K562 (cell line): ENCODE data around the gene RNU6-9. TPM values are rescaled to one million over a fixed set of nuclear protein-coding genes. Genes with fewer than 3 reads are reported as not detected.

Source experiments
- ATAC-seq: fragments of 200-7000 bp; cut with Tn5 transposase; 3 replicates; pipeline ENCODE4 v1.9.1; 2020; ENCODE audit warnings: moderate library complexity
- BruUV-seq: library from RNA; stranded (reverse); fragments of 400-500 nt; replicated peaks from 2 replicates; lab custom pipeline; 2021; lab: Mats Ljungman, UMichigan
- CTCF ChIA-PET: fragments of 300-600 bp; formaldehyde crosslinking; extraction: SDS; loops from one replicate; lab custom pipeline; 2021; ENCODE audit warnings: low intra/inter-chr PET ratio; lab: Yijun Ruan, JAX
- POLR2A ChIA-PET: fragments of 300-600, 350-650 bp; sonication (Branson Sonifier 250); formaldehyde crosslinking; extraction: SDS; loops from one replicate; lab custom pipeline; 2021; ENCODE audit warnings: antibody characterized with exemption, inconsistent platforms; lab: Yijun Ruan, JAX
- DNase-seq, 4 experiments: peaks; one replicate each; pipeline versions ENCODE4 v3.0.0 to v3.0.0-alpha.2; 2011 to 2018; ENCODE audit warnings: low spot score in 3 of 4, mixed read lengths in 3 of 4; ENCODE audit errors: extremely low read depth in 1 of 4
- FAIRE-seq: peaks from 2 replicates; lab custom pipeline; 2011; peaks lifted over from hg19 to GRCh38; lab: Jason Lieb, UNC
- H2AFZ ChIP-seq: 2 replicates; pipeline ENCODE4 v1.6.0; 2011; ENCODE audit warnings: low read depth, low read length, control low read depth, inconsistent platforms
- H3K27ac ChIP-seq: fragments of 200-600 bp; 3 replicates; pipeline ENCODE4 v1.8.0; 2011; ENCODE audit warnings: low read depth, mild to moderate bottlenecking, control low read depth, inconsistent platforms, low read length, moderate library complexity, mixed read lengths; ENCODE audit errors: extremely low read depth
- H3K27me3 ChIP-seq, 2 experiments: fragments of 300-600 bp in 1 of 2; 2 replicates in 1 of 2; 3 replicates in 1 of 2; pipeline versions ENCODE4 v1.6.0 to v1.8.0; 2011; ENCODE audit warnings: inconsistent platforms in 2 of 2, low read length in 2 of 2, mild to moderate bottlenecking in 1 of 2, mixed read lengths in 1 of 2, moderate library complexity in 1 of 2; ENCODE audit not compliant: control insufficient read depth in 2 of 2, insufficient read depth in 2 of 2
- H3K36me3 ChIP-seq: fragments of 300-600 bp; 3 replicates; pipeline ENCODE4 v1.8.0; 2011; ENCODE audit warnings: mild to moderate bottlenecking, low read length, inconsistent platforms; ENCODE audit not compliant: control insufficient read depth, insufficient read depth
- H3K4me1 ChIP-seq, 2 experiments: fragments of 200-600 bp in 1 of 2; replicated peaks in 1 of 2; 2 replicates in 1 of 2; 3 replicates in 1 of 2; pipeline versions ENCODE4 v1.5.1 to v1.8.0; 2011; ENCODE audit warnings: inconsistent platforms in 2 of 2, low read length in 2 of 2, mild to moderate bottlenecking in 1 of 2, mixed read lengths in 1 of 2, moderate library complexity in 1 of 2; ENCODE audit not compliant: control insufficient read depth in 2 of 2, insufficient read depth in 2 of 2
- H3K4me2 ChIP-seq: 2 replicates; pipeline ENCODE4 v1.6.1; 2011; ENCODE audit warnings: low read length, control low read depth, inconsistent platforms, mixed read lengths; ENCODE audit not compliant: insufficient read depth
- H3K4me3 ChIP-seq: fragments of 200-600 bp; sonication (generic), shearing (Covaris generic); 2 replicates; pipeline ENCODE4 v1.5.1; 2016; ENCODE audit warnings: control low read depth, inconsistent platforms
- H3K79me2 ChIP-seq: fragments of 200-600 bp; 3 replicates; pipeline ENCODE4 v1.8.0; 2011; ENCODE audit warnings: low read length, inconsistent platforms; ENCODE audit not compliant: control insufficient read depth, insufficient read depth
- H3K9ac ChIP-seq, 2 experiments: 2 replicates each; pipeline versions ENCODE4 v1.6.0 to v1.6.1; 2011; ENCODE audit warnings: low read depth in 2 of 2, low read length in 2 of 2, control low read depth in 1 of 2, inconsistent platforms in 1 of 2, mild to moderate bottlenecking in 1 of 2, mixed read lengths in 1 of 2; ENCODE audit not compliant: insufficient read depth in 1 of 2
- H3K9me1 ChIP-seq: one replicate; pipeline ENCODE4 v1.6.0; 2011; ENCODE audit warnings: inconsistent platforms, mild to moderate bottlenecking, low read length, moderate library complexity; ENCODE audit not compliant: control insufficient read depth, insufficient read depth
- H3K9me3 ChIP-seq: replicated peaks from 2 replicates; pipeline ENCODE4 v1.5.1; 2011; ENCODE audit warnings: low read depth, low read length, inconsistent platforms; ENCODE audit not compliant: control insufficient read depth, insufficient read depth
- H4K20me1 ChIP-seq: replicated peaks from 2 replicates; pipeline ENCODE4 v1.6.1; 2011; ENCODE audit warnings: low read length, inconsistent platforms, mixed read lengths; ENCODE audit not compliant: control insufficient read depth, insufficient read depth
- ARID4B ChIP-seq: sonication (generic); formaldehyde crosslinking; IDR thresholded peaks from 2 replicates; pipeline ENCODE4 v1.8.0; 2022; ENCODE audit warnings: mild to moderate bottlenecking, missing genetic modification reagents
- CHD2 ChIP-seq: IDR thresholded peaks from 2 replicates; pipeline ENCODE4 v1.6.1; 2011; ENCODE audit warnings: low read depth, low read length
- DPF2 ChIP-seq: fragments of 450-650 bp; IDR thresholded peaks from 2 replicates; pipeline ENCODE4 v1.6.1; 2016
- EGR1 ChIP-seq: fragments of 450-650 bp; conservative IDR thresholded peaks from 2 replicates; pipeline ENCODE4 v1.6.1; 2017; ENCODE audit warnings: mild to moderate bottlenecking
- GTF2F1 ChIP-seq: IDR thresholded peaks from 2 replicates; pipeline ENCODE4 v1.6.1; 2011; ENCODE audit warnings: low read depth, low read length, improper control_type of control experiment
- MECOM ChIP-seq: fragments of 250-450 bp; sonication (Bioruptor Pico); IDR thresholded peaks from 2 replicates; pipeline ENCODE4 v1.8.0; 2022; ENCODE audit warnings: inconsistent platforms
- MNT ChIP-seq, 2 experiments: fragments of 450-650 bp; conservative IDR thresholded peaks; 2 replicates each; pipeline ENCODE4 v1.6.1; 2017; ENCODE audit warnings: mild to moderate bottlenecking in 2 of 2, moderate library complexity in 2 of 2
- NKRF ChIP-seq: fragments of 450-650 bp; IDR thresholded peaks from 2 replicates; pipeline ENCODE4 v1.6.1; 2016; ENCODE audit warnings: borderline replicate concordance
- PATZ1 ChIP-seq: fragments of 250-450 bp; sonication (Bioruptor Pico); IDR thresholded peaks from 2 replicates; pipeline ENCODE4 v1.5.0; 2020; ENCODE audit warnings: mild to moderate bottlenecking, borderline replicate concordance
- TBP ChIP-seq: optimal IDR thresholded peaks from 2 replicates; pipeline ENCODE3; 2011; ENCODE audit warnings: low read depth, low read length, improper control_type of control experiment
- ZNF239 ChIP-seq: fragments of 250-450 bp; sonication (Bioruptor Pico); IDR thresholded peaks from 2 replicates; pipeline ENCODE4 v1.4.0; 2020; ENCODE audit warnings: mild to moderate bottlenecking
- WGBS: fragments of 100-300 bp; shearing (Covaris generic); methylation state at CpG from one replicate; pipeline ENCODE4 v1.1.6; 2016; ENCODE audit warnings: low coverage, mixed read lengths; ENCODE audit not compliant: insufficient coverage; ENCODE audit errors: missing lambda C conversion rate; 5-methylcytosine and 5-hydroxymethylcytosine counted together
- in situ Hi-C: fragments of 300-500 bp; cut with MboI; formaldehyde crosslinking; loops from 4 replicates; pipeline ENCODE4 v1.15.0; 2018; ENCODE audit warnings: inconsistent platforms, mixed read lengths
- intact Hi-C: fragments of 100-400 bp; cut with micrococcal nuclease; formaldehyde crosslinking; loops from 2 replicates; pipeline ENCODE4 v1.14.2; 2022
- polyA plus RNA-seq, 8 experiments: library from polyadenylated mRNA; depleted of rRNA in 4 of 8; stranded (reverse) in 5 of 8; unstranded in 3 of 8; fragments of >200 nt; fragmentation: Nextera tagmentation in 2 of 8; fragmentation: Illumina TruSeq in 1 of 8; extraction: Ambion mirVana in 2 of 8; extraction: Trizol in 1 of 8; gene quantifications; 2 replicates each; pipeline versions ENCODE4 v1.2.1 to v1.2.3, GENCODE V29; 2011 to 2014; ENCODE audit warnings: inconsistent platforms in 1 of 8, missing spikeins in 1 of 8
- total RNA-seq, 7 experiments: library from RNA; depleted of rRNA in 6 of 7; stranded (reverse); fragments of >200 nt in 6 of 7; fragmentation: Illumina TruSeq in 2 of 7; extraction: Trizol in 2 of 7; gene quantifications; 2 replicates each; pipeline versions ENCODE4 v1.2.1 to v1.2.3, GENCODE V29; 2011 to 2021; ENCODE audit warnings: low replicate concordance in 1 of 7

The RNU6-9 gene
- total and polyA plus RNA-seq, 9 of the 15 experiments (the other 6 are each of a cell fraction or from before 2014, with no cell fraction given): not detected

- H4K20me1 ChIP-seq: no peaks in the 10 kb centered on the region
- ChIA-PET CTCF (interaction anchor here (0.7 to 6.8 kb wide), 4 partner anchors 55 to 312 kb away, joined by 3 to 74 read pairs (median 8); no protein-coding TSS in a partner anchor), POLR2A (interaction anchor here (0.6 to 1.0 kb wide), 4 partner anchors 10 to 120 kb away, joined by 3 to 4 read pairs (median 4); partner anchors contain the start of gene PTBP1)
- H3K9ac ChIP-seq: peak overlapping the region; percentile 83 to 94
- H3K9me1 ChIP-seq: no peaks in the 10 kb centered on the region
- in situ Hi-C loops (no loop called here), intact Hi-C loops (loop anchor here (1.0 kb wide), 1 partner anchor 146 kb away; no protein-coding TSS in a partner anchor)
- peak overlapping the region; percentile 83 for H2AFZ ChIP-seq
- no peaks in the 10 kb centered on the region for H3K9me3 ChIP-seq
- peaks cover 41% of the 10 kb centered on the region for H3K79me2 ChIP-seq
- ATAC-seq (peak; percentile 79), DNase-seq (peak; percentile 74 to 94 (median 83)), FAIRE-seq (peak; percentile 87)
- peak overlapping the region; percentile 65 for H3K4me3 ChIP-seq
- H3K4me2 ChIP-seq: peak overlapping the region; percentile 84
- peaks cover 6 to 68% of the 10 kb centered on the region in 2 experiments; a peak in 4 of 5 replicates for H3K4me1 ChIP-seq
- H3K27ac ChIP-seq: peak overlapping the region; percentile 89
- 0% methylated on average over 27 of the region's 35 CpGs for WGBS
- TSS peak; percentile 78 for BruUV-seq
- H3K36me3 ChIP-seq: peaks cover 8% of the 10 kb centered on the region; the same call in 1 of the 3 replicates
- no peaks in the 10 kb centered on the region for H3K27me3 ChIP-seq
- TF ChIP-seq NKRF: 0 out of 2 replicates have a peak, but pooled peaks have one; percentile 9
- peak; percentile 32 to 59 for TF ChIP-seq MNT (conservative IDR thresholded peaks at IDR 0.05)
- peak; percentile 93 for TF ChIP-seq EGR1
- TF ChIP-seq DPF2: no peak
- TF ChIP-seq TBP: peak; percentile 63
- TF ChIP-seq PATZ1 (CRISPR knock-in tag): no peak
- no peak for TF ChIP-seq GTF2F1
- no peak for TF ChIP-seq CHD2
- TF ChIP-seq ZNF239 (CRISPR knock-in tag): no peak
- peak; percentile 77 for TF ChIP-seq ARID4B (CRISPR knock-in tag)
- 0 out of 2 replicates have a peak, but pooled peaks have one; percentile 39 for TF ChIP-seq MECOM (CRISPR knock-in tag)
These were observed 23.5 kb downstream of the RNU6-9 start for GRCh38 chr19:916645-917322.
